Activated effector memory CD4-positive, alpha-beta T cell treated with anti-CD3 and anti-CD28 coated beads, Interleukin-2, amount 50 U/mL, for 16 hours (primary cell): ENCODE data around the gene METTL25B.

Source experiments
- DNase-seq: peaks from one replicate; pipeline ENCODE4 v3.0.0-alpha.2; 2020

The METTL25B gene

DNA sequence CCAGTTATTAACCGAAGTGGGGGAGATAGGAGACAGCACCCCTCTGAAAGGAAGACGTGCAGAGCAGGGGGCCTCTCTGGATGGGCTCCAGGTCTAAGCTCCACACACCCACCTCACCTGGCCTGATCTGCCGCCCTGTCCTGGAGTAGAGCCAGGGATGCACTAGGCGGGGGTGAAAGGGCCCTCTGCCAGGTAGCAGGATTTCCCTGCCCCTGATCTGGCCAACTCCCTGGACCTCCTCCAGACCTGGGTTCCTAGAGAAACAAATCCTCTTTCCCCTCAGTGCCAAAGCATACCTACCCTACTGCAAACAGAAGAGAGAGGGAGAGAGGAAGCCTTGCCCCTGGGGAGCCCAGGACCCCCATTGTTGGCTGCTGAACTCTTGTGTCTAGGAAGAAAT lies 24.9 kb upstream of the METTL25B start:
- DNase-seq, result no peak

DNA sequence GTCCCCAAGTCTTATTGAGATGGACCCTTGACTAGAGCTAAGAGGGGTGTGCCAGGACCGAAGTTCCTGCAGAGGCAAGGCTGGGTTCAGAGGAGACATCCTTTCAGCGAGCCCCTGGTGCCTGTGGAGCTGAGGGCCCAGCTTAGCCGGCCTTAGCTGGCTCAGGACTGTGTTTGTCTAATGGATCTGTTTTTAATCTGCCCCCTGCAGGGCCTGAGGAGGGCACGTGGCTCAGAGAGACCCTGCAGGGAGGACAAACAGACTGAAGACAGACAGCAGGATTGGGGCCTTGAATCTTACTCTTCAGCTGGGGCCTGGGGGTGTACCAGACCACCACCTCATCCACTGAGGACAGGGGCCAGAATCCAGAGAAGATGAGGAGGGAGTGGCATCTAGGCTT lies 24.5 kb upstream of the METTL25B start:
- no peak for DNase-seq

DNA sequence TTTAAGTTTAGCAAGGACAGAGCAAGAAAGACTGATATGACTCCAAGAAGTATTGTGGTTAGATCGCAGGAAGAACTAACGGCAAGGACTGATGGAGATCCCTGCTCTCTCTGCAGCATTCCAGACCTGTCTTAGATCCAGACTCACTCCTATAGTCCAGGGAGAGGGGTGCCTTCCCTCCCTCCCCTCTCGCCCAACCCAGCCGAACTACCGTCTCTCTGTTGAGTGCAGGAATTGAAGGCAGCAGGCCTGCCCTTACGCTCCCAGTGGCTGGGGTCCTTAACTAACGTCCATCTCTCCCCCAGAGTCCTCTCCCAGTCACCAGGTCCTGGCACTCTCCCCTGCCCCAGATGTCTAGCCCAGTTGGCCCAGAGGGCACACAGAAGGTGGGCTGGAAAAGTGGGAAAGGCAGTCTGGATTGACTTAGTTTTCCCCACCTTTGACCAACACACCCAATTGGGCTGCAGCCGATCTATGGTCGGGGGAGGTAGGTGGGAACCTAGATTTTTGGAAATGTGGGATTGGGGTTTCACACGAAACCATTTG lies 24.0 kb upstream of the METTL25B start:
- no peak for DNase-seq

DNA sequence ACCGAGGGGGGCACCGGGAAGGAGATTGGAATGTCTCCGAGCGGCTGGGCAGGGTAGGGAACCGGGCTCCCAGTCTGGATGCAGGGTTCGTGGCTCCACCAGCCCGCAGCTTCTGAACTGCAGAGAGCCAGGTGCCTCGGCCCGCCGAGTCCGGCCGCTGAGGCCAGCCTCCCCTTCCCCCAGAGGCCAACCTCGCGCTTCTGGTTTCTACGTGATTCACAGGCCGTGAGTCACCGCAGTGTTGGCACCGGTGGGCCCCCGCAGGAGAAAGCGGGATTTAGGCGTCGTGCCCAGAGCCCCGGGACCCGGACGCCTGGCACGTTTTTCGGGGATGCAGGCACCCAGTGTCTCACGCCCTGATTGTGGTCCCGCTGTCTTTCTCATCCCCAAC lies 23.3 kb upstream of the METTL25B start:
- peak; percentile 81 for DNase-seq

DNA sequence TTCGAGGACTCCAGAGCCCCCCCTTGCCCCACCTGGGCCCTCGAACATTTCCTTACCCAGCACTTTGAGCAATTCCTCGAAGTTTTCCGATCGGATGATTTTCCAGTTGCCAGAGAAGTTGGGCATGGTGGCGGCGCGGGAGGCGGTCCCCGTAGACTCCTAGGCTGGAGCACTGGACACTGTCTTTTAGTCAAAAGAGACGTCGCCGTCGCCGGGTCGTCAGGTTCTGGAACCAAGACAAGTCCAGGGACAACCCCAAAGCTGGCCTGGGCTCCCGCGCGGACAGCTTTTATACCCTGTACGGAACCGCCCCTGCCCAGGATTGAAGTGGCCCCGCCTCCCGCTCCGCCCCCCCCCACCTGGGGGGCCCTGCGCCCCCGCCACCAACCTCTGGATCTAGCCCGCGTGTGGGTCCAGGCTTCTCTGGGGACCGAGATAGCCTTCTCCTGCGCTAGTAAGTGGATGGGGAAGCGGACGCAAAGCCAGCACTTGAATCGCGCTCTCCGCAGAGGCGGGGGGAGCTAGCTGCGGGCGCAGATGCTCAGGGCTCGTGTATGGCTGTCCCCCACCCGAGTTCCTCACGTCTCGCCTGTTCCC lies 22.9 kb upstream of the METTL25B start, which contains the start of gene CRABP2:
Gene CRABP2, minus strand, starts transcription at position 263 of the 597 bp plus-strand sequence. Its CDS starts 137 bp downstream, at position 126.
- DNase-seq, result peak; percentile 68

DNA sequence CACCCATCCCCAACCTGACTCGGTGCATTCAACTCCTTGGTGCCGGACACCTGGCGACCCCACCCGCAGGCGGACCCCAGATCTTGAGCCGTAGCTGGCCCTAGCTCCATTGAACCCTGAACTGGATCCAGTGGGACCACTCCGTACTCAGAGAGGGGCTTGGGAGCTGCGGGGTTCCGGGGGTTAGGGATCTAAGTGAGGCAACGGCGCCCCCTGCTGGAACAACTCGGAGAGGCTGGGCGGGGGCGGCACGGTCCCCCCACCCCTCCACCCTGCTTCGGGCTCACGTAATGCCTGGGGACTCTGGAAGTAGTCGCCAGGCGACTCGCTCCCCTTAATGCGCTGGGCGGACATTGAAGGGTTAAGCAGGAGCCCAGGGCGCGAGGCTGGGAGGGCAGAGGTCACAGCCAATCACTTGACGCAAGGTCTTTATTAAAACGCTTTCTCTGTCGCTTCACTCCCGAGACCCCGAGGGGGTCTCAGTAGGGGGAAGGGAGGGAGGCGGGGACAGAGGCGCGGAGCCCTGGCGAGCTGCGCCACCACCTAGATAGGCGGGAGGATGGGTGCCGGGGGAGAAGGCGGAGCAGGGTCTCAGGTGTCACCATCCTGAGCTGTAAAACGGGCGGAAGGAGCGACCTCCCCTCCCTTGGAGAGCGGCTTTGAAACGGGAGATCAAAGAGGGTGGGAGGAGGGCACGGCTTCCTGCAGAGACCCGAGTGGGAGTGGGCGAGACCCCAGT lies 22.2 kb upstream of the METTL25B start:
- peak; percentile 89 for DNase-seq

DNA sequence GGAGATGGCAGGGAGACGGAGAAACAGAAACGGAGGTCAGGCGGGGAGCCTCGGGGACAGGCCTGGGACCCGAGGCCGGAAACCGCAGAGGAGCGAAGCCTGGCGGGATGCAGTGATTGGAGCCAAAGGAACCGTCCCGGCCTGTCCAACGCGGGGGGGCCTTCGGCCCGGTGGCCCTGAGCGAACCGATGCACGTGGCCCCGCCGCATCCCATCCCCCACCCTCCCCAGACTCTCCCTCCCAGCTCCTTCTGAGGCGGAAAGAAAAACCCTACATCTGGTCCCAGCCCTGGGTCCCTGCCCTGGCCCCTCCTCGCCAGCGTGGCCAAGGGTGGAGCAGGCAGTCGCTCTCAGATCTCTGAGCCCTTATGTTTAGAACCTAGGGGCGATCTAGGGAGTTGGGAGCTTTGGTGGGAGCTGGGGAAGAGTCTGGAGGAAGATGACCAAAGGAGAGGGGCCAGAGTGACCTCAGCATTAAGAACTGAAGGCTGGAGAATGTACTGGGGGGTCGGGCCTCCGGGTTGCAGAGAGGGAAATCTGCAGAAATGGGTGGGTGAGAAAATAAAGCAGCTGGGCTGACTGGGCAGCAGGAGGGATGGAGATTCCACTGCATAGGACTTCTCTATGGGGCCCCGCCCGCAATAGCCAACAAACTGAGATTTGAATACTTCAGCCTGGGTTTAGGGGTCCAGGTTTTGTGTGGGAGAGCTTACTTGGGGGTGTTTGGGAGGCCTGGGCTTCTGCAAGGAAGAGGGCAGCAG lies 21.4 kb upstream of the METTL25B start:
- no peak for DNase-seq

DNA sequence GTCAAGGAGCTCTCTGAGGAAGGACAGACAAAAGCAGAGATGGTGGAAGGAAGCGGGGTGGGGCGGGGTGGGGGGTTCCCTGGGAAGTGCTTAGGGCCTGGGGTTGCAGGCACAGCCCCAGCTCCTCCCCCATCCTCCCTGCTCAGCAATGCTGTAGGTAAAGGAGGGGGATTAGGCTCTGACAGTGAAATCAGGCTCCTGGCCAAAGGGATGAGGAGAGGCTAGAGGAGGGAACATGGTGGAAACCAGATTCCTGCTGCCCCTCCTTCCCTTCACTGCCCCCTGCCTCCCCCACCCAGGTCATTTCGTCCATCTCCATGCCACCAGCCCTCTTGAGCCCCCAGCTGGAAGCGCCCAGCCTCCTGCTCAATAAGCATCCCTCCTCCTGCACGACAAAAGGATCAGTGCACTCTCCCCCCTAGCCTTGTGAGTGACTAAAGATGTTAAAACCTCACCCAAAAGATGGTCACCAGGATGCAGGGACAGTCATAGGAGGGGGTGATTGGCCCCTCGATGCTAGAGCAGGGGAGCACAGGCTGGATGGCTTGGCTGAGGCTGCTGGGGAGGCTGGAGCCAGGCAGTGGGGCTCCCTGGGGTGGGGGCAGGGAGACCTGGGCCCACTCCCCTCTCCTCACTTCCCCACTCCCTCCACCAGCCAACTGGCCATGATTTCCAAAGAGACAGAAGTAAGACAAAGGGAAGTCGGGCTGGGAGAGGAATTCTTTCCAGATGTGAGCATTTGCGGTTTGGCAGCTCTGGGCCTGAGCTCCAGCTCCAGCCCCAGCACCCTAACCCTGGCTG lies 20.7 kb upstream of the METTL25B start:
- no peak for DNase-seq

DNA sequence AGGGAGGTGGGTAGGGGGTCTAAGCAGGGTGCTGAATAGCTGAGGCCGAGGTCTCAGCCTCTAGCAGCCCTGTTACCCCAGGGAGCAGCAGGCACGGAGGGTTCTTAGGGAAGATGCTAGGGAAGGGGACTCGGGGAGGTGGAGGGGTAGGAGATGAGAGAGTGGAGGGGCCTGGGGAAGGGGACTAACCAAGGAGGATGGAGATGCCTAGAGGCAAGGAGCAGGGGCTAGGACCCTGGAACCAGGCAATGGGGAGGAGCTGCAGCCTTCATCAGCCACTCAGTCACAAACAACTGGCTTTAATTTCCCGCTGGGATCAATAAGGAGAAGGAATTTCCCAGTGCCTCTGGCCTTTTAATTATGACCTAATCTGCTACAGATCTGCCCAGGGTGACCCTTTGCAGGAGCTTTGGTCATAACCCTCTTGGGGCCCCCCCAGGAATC lies 20.0 kb upstream of the METTL25B start:
- DNase-seq, result no peak

DNA sequence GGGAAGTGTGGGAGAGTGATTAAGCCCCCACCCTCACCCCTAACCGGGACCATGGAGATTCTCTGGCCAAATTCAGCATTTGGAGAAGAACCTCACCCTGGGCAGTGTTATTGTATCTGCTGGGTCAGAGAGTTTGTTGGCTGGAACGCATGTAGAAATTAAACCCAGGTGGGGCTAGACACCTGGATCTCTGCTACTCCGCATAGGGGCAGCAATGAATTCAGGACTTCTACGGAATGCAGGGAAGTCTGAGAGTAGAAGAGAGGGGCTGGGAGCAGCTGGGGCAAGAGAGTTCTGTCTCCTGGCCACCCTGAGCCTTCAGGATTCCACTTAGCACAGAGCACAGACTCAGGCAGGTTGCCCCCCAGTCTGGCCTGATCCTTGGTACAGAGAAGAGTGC lies 19.2 kb upstream of the METTL25B start:
- DNase-seq, result no peak

DNA sequence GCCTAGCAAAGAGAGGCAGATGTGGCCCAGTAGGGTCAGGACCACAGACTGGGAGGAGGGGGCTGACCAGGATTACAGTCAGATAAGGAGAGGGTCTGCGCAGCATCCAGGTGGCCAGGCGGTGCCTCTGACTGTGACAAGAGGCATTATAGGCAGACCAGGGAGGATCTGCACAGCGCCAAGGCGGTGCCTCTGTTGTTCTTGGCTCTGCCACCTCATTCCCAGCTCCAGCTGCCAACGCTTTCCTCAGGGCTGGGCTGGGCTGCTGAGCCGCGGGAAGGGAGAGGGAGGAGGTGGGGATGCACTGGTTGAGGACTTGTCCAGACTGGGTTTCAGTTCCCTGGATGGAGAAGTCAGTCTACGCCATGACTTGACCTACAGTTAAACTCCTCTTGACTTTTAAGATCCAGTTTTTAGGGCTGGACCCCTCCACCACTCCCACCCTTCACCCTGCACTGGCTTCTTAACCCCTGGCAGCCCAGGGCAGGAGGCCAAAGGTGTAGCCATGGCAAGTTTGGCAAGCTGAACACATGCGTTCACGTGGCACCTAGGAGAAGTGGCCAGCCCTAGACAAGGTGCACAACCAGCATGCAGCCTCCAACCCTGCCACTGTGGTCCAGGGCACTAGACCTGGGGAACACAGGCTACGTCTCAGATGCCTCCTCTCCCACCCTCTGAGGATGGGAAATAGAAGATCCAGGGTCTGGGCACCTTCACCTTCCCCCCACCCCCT lies 18.3 kb upstream of the METTL25B start:
- no peak for DNase-seq

DNA sequence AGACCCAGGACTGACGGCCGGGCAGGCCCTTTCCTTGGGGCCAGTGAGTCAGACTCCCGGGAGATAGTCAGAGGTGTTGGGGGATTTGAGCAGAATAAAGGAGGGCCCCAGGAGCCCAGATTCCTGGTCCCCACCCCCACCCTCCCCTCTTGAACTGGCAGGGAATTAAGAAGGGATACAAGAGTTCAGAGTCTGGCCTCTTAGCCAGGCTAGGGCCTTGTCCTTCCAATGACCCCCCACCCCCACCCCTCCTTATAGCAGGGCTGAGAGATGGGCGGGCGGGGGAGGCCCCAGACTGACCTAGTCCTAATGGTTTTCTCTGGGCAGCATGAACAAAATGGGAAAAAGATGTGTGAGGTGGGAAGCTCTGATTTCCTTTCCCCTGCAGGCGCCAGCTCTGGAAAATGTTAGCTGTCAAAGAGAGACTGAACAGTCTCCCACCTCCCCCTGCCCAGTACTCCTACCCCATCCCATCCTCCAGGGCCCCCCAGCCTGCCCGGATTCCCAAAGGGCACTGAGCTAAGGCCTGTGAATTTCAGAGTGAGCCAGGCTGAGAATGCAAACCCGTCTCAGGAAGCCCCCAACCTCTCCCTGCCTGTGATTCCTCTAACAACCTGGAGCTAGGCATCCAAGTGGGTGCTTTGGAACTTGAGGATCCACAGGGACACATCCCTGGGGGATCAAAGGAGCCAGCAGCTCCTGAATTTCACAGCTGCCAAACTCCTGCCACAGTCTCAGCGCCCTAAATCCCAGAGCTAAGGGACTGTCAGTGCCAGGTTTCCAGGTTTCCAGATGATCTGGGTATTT lies 17.1 kb upstream of the METTL25B start:
- DNase-seq, result no peak

DNA sequence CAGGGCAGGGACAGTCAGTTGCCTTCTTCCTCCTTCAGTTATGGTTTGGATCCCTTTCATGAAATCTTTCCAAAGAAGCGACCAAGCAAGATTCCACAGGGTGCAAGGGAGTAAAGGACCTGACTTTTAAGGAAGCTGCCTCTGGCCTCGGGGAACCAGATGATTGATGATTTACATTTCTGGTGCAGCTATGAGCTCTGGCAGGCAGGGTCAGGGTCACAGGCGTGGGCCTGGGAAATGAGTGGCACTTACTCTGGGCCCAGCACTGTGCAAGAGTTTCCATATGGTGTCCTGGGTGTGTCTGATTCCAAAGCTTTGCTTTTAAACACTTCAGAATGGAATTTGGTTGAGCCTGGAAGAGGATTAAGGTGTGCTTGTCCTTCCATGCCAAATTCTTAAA lies 15.6 kb upstream of the METTL25B start:
- DNase-seq, result no peak

DNA sequence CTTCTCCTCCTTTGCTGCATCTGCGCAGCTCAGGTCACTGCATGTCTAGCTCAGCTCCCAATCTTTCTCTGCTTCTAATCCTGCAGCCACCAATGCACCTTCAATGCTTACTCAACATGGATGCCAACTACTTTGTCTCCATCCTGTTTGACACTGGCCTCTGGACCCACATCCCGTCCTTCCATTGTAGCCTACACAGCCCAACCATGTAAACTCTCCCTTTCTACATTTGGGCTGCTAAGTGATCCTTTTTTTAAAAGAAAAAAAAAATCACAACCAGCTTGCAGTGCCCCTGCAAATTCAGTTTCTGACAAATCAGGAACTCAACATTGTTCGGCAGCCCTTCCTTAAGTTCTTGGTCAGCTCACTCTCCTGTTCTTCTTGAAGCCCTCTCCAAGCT lies 13.4 kb upstream of the METTL25B start:
- no peak for DNase-seq

DNA sequence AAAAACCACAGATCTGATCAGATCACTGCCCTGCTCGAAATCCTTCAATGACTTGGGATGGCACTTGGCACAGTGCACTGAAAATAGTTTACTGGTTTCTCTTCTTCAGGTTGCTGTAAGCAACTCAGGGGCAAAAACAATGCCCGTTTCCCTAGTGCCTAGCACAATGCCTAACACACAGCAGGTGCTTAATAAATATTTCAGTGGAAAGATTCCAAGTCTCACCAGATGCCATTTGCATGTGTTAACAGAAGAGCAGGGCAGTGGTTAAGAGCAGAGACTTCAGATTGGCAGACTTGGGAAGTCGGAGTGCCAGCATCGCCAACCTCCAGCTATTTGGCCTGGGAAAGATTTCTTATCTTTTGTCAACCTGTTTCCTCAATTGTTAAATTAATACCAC lies 10.9 kb upstream of the METTL25B start:
- DNase-seq, result no peak

DNA sequence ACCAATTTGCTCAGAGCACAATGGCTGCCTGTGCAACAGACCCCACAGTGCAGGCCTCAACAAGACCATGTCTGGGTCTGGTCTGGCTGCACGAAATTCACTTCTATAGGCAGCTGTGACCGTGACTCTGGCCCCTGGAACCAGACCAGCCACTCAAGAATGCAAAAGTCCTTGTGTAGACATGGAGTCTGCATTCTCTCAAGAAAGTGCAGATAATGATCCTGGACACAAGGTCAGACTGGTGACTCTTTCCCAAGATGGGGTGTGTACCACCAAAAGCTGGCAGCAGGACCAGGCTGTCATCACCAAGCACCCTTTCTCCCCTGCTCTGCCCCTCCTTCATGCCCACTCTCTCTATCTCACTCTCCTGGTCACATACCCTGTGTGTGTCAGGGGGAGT lies 7.1 kb upstream of the METTL25B start:
- no peak for DNase-seq

DNA sequence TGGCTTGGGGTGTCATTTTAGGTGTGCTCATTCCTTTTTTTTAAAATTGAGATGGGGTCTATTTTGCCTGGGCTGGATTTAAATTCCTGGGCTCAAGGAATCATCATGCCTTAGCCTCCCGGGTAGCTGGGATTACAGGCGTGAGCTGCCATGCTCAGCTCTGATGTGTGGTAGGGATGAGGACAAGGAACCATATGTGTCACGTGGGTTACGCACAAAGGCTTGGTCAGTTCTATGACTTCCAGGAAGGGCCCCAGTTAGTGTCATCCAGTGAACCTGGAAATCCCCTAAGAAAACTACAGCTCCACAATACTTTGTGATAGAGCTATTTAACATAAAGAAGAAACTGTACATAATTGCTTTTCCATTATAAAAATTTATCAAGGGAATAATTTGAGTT lies 6.7 kb upstream of the METTL25B start:
- DNase-seq, result no peak

DNA sequence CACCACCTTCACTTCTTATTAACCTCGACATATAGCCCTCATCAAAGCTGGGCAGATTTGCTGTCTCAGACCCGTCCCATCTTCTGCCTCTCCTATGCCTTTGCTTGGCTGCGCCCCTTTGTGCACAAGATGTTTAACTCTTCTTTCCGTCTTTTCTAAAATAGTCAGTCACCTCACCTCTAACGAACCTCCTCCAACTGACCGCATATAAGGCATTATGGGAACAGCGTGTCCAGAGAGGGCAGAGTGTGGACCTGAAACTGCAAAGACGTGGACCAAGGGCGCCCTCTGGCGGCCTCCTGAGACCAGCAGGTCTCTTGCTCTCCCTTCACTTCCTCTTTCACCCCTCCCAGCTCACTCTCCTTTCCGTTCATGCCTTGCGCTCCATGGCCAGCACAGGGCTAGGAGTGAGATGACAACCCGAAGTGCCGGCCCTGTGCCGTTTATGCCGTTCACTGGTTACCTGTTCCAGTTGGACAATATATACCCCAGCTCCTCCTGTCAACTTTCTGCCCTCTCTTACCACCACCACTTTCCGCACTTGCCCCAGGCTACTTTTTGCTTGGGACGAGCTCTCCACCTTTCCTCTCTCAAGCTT lies 2.5 kb upstream of the METTL25B start:
- DNase-seq, result peak; percentile 92

DNA sequence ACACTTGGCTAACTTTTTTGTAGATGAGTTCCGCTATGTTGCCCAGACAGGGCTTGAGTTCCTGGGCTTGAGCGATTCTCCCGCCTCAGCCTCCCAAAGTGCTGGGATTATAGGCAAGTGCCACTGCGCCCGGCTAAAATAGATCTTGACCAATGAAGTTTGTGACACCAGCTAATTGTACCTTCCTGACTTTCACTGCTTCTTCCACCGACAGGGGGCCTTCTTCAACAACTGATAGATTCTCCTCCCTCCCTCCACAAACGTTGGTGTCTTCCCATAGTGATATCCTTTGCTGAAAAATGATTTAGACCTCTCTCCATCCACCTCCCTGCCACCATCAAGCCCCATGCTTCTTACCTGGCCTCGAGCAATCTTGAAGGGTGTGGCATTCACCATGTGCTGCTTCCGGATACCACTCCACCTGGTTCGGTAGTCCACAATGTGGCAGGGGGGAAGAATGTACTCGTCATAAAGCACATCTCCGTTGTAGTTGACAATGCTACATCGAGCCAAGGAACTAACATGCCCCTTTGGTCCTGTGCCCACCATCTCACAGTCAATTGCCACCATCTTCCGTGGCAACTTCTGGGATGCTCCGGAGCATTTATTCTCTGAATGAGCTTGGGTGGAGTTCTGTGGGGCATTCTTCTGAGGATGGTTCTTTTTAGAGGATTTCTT lies 1.6 kb upstream of the METTL25B start:
- peak; percentile 79 for DNase-seq

DNA sequence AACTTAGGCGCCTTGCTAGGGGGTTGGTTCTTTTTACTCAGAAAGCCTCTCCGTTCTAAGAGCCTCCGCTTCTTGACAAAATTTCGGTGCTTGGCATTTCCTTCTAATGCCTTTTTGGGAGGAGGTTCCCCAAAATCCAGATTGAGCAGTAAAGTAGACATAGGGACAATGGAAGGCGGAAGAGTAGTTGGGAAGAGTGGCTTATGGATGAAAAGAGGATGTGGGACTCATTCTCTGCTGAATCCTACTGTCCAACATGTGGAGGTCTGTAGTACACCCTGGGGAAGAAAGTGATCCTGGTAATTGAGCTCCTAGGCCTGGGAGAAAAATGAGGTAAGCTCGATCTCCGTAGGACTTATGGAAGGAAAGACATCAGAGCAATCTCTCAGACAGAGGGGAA lies 777 bp upstream of the METTL25B start:
- DNase-seq, result no peak
